ENCODE data around the gene LRRC23.

LRRC23 gene

DNA sequence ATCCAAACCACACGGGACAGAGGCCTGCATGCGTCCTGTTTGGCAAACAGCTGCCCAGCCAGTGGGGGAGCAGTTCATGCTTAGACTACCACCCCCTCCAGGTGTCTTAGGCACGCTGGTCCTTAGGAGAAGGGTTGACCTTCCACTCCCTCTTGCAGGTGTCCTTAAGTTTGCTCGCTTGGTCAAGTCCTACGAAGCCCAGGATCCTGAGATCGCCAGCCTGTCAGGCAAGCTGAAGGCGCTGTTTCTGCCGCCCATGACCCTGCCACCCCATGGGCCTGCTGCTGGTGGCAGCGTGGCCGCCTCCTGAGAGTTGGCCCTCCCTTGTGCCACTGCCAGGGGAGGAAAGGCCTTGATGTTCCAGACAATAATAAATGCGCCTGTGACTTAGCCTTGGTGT lies 41.0 kb downstream of the LRRC23 start:
- Histone ChIP-seq H3K9ac (ENCODE audit: low read length) (no peak overlapping the region), H3K9me3 (ENCODE audit: control insufficient read depth, low read depth, low read length) (no peaks in the 10 kb centered on the region), H3K4me3 (ENCODE audit: low read length) (peak overlapping the region; percentile 53), H3K27ac (ENCODE audit: low read length) (no peak overlapping the region), H3K4me1 (ENCODE audit: control insufficient read depth, low read depth, low read length) (peaks cover 23% of the 10 kb centered on the region), H3K36me3 (ENCODE audit: control insufficient read depth, low read depth, low read length) (peaks cover 10% of the 10 kb centered on the region), H3K27me3 (ENCODE audit: control insufficient read depth, insufficient read depth, low read length) (no peaks in the 10 kb centered on the region)

- H3K9ac ChIP-seq (ENCODE audit: low read length), result peak overlapping the region; percentile 8
- H3K36me3 ChIP-seq (ENCODE audit: control insufficient read depth, low read depth, low read length), result peaks cover 3% of the 10 kb centered on the region
- H3K27ac ChIP-seq (ENCODE audit: low read length), result no peak overlapping the region
Measured at GRCh38 chr12:6946033-6946919, 41.7 kb downstream of the LRRC23 start.

GRCh38 chr12:6946920-6947374 lies 42.3 kb downstream of the LRRC23 start:
- Histone ChIP-seq H3K36me3 (ENCODE audit: control insufficient read depth, low read depth, low read length) (no peaks in the 10 kb centered on the region), H3K9me3 (ENCODE audit: control insufficient read depth, low read depth, low read length) (no peaks in the 10 kb centered on the region), H3K4me1 (ENCODE audit: control insufficient read depth, low read depth, low read length) (peaks cover 23% of the 10 kb centered on the region), H3K4me3 (ENCODE audit: low read length) (peak overlapping the region; percentile 53), H3K27me3 (ENCODE audit: control insufficient read depth, insufficient read depth, low read length) (no peaks in the 10 kb centered on the region), H3K27ac (ENCODE audit: low read length) (no peak overlapping the region), H3K9ac (ENCODE audit: low read length) (peak overlapping the region; percentile 8)

More at GRCh38 chr12:6946033-6946919, 41.7 kb downstream of the LRRC23 start:
- H3K27me3 ChIP-seq (ENCODE audit: control insufficient read depth, insufficient read depth, low read length), result no peaks in the 10 kb centered on the region
- peaks cover 23% of the 10 kb centered on the region for H3K4me1 ChIP-seq (ENCODE audit: control insufficient read depth, low read depth, low read length)
- H3K4me3 ChIP-seq (ENCODE audit: low read length), result peak overlapping the region; percentile 53
- H3K9me3 ChIP-seq (ENCODE audit: control insufficient read depth, low read depth, low read length), result no peaks in the 10 kb centered on the region

GRCh38 chr12:6947615-6948014 lies 43.0 kb downstream of the LRRC23 start:
- Histone ChIP-seq H3K27me3 (ENCODE audit: control insufficient read depth, insufficient read depth, low read length) (no peaks in the 10 kb centered on the region), H3K27ac (ENCODE audit: low read length) (no peak overlapping the region), H3K9ac (ENCODE audit: low read length) (no peak overlapping the region), H3K4me3 (ENCODE audit: low read length) (no peak overlapping the region), H3K9me3 (ENCODE audit: control insufficient read depth, low read depth, low read length) (no peaks in the 10 kb centered on the region), H3K4me1 (ENCODE audit: control insufficient read depth, low read depth, low read length) (peaks cover 23% of the 10 kb centered on the region), H3K36me3 (ENCODE audit: control insufficient read depth, low read depth, low read length) (no peaks in the 10 kb centered on the region)

DNA sequence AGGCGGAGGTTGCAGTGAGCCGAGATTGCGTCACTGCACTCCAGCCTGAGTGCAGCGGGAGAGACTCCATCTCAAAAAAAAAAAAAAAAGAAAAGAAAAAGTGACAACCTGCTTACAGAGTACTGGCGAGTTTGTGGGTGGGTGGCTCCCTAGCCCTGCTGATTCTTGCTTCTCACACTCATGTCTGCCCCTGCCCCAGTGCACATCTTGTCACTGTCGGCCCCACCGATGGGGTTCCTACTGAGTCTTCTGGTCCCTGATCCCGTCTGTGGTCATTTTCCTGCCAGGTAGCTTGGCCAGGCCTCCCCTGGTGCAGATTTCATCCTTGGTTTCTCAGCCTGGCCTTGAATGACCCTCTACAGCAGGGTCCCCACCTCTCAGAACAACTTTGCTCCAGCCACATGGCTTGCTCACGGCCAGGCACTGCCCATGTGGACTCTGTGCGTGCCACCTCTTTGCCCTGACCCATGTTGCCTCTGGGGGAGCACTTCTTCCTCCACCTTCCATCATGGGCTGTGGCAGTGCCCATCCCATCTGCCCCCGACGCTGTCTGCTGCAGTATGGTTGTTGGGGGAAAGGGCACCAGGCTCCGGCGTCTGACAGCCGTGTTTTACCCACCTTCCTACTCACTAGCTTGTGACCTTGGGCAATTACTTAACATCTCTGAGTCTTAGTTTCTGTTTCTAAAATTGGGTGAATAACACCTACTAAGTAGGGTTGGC lies 44.4 kb downstream of the LRRC23 start:
- Histone ChIP-seq H3K9ac (ENCODE audit: low read length) (no peak overlapping the region), H3K4me1 (ENCODE audit: control insufficient read depth, low read depth, low read length) (peaks cover 15% of the 10 kb centered on the region), H3K27ac (ENCODE audit: low read length) (no peak overlapping the region), H3K27me3 (ENCODE audit: control insufficient read depth, insufficient read depth, low read length) (no peaks in the 10 kb centered on the region), H3K36me3 (ENCODE audit: control insufficient read depth, low read depth, low read length) (no peaks in the 10 kb centered on the region), H3K9me3 (ENCODE audit: control insufficient read depth, low read depth, low read length) (no peaks in the 10 kb centered on the region), H3K4me3 (ENCODE audit: low read length) (no peak overlapping the region)

- H3K4me3 ChIP-seq (ENCODE audit: low read length), result no peak overlapping the region
- no peaks in the 10 kb centered on the region for H3K27me3 ChIP-seq (ENCODE audit: control insufficient read depth, insufficient read depth, low read length)
- peaks cover 8% of the 10 kb centered on the region for H3K4me1 ChIP-seq (ENCODE audit: control insufficient read depth, low read depth, low read length)
- no peaks in the 10 kb centered on the region for H3K9me3 ChIP-seq (ENCODE audit: control insufficient read depth, low read depth, low read length)
- no peak overlapping the region for H3K27ac ChIP-seq (ENCODE audit: low read length)
- no peaks in the 10 kb centered on the region for H3K36me3 ChIP-seq (ENCODE audit: control insufficient read depth, low read depth, low read length)
- no peak overlapping the region for H3K9ac ChIP-seq (ENCODE audit: low read length)
Measured at GRCh38 chr12:6950401-6950801, 45.8 kb downstream of the LRRC23 start.

DNA sequence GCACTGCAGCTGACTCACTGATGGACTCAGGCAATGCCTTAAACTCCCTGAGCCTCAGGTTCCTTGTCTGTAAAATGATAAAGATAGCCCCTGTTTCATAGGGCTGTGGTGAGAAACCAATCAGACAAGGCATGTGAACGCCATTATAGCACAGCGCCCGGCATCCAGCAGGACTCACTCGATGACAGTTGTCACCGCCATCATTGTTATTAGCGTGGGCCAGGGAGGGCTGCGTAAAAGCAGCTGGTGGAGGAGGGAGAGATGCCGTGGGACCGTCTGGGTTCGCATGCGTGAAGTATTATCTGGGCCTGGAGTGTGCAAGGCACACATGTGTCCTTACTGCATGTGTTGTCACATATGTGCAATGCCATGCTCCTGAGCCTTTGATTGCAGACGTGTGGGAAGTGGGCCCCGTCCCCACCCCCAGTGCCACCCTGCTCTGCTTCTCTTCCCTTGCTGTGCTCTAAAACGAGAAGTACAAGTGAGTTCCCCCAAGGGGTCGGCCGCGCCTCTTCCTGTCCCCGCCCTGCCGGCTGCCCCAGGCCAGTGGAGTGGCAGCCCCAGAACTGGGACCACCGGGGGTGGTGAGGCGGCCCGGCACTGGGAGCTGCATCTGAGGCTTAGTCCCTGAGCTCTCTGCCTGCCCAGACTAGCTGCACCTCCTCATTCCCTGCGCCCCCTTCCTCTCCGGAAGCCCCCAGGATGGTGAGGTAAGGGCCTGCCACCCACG lies 46.4 kb downstream of the LRRC23 start, which contains the start of gene PTPN6:
Gene PTPN6 (plus strand): TSS at position 546 of the 730 bp plus-strand sequence. CDS start 157 bp downstream, at position 703.
- Histone ChIP-seq H3K9ac (ENCODE audit: low read length) (peak within 1 kb of the TSS; percentile 12), H3K4me3 (ENCODE audit: low read length) (no peak within 1 kb of the TSS), H3K27me3 (ENCODE audit: control insufficient read depth, insufficient read depth, low read length) (no peaks in the 10 kb centered on the region)

DNA sequence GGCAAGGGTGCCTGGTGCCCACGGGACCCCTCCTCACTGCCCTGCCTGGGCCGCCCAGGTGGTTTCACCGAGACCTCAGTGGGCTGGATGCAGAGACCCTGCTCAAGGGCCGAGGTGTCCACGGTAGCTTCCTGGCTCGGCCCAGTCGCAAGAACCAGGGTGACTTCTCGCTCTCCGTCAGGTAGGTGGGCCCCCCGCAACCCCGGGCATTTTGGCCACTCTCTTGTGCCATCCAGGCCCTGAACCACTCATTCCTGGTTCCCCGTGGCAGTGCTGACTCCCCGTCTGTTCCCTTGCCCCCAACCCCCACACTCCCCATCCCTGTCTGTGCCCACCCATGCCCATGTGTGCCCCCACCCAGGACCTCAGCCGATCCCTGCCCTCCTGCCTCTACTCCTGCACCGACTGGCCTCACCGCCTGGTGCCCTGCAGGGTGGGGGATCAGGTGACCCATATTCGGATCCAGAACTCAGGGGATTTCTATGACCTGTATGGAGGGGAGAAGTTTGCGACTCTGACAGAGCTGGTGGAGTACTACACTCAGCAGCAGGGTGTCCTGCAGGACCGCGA lies 47.0 kb downstream of the LRRC23 start:
- Histone ChIP-seq H3K27me3 (ENCODE audit: control insufficient read depth, insufficient read depth, low read length) (no peaks in the 10 kb centered on the region), H3K4me3 (ENCODE audit: low read length) (no peak overlapping the region), H3K9me3 (ENCODE audit: control insufficient read depth, low read depth, low read length) (no peaks in the 10 kb centered on the region), H3K4me1 (ENCODE audit: control insufficient read depth, low read depth, low read length) (no peaks in the 10 kb centered on the region), H3K27ac (ENCODE audit: low read length) (no peak overlapping the region), H3K36me3 (ENCODE audit: control insufficient read depth, low read depth, low read length) (no peaks in the 10 kb centered on the region), H3K9ac (ENCODE audit: low read length) (peak overlapping the region; percentile 12)

More for the DNA sequence above, 46.4 kb downstream of the LRRC23 start, which contains the start of gene PTPN6:
- Histone ChIP-seq H3K36me3 (ENCODE audit: control insufficient read depth, low read depth, low read length) (no peaks in the 10 kb centered on the region), H3K27ac (ENCODE audit: low read length) (no peak within 1 kb of the TSS), H3K4me1 (ENCODE audit: control insufficient read depth, low read depth, low read length) (peaks cover 2% of the 10 kb centered on the region), H3K9me3 (ENCODE audit: control insufficient read depth, low read depth, low read length) (no peaks in the 10 kb centered on the region)

- Histone ChIP-seq H3K9ac (ENCODE audit: low read length) (peak overlapping the region; percentile 12), H3K9me3 (ENCODE audit: control insufficient read depth, low read depth, low read length) (no peaks in the 10 kb centered on the region), H3K27me3 (ENCODE audit: control insufficient read depth, insufficient read depth, low read length) (no peaks in the 10 kb centered on the region), H3K4me3 (ENCODE audit: low read length) (no peak overlapping the region), H3K4me1 (ENCODE audit: control insufficient read depth, low read depth, low read length) (no peaks in the 10 kb centered on the region), H3K36me3 (ENCODE audit: control insufficient read depth, low read depth, low read length) (no peaks in the 10 kb centered on the region), H3K27ac (ENCODE audit: low read length) (no peak overlapping the region)
Measured at GRCh38 chr12:6952121-6952862, 47.7 kb downstream of the LRRC23 start.

DNA sequence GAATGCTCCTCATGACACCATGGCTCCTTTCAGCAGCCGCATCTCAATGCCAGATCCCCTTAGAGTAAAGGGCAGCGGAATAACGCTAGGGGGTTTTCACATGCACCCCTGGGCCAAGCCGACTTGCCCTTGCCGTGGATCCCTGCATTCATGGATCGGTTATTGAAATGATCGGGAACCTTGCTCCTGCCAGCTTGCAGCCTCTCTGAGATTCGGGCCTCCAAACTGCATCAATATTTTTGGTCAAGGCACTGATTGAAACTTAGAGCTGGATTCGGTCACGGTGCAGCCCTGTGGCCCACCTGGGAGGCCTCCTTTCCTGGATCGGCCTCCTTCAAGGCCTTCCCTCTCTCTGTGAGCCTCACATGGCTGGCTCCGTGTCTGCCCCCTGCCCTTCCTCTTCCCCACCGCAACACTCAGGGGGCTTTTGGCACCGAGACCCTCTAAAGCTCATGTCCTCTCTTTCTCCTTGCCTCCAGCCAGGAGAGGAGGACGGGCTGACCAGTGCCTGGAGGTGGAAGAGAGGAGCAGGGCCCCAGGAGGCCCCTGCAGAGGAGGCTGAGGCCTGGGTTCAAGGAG lies 48.3 kb downstream of the LRRC23 start:
- no peaks in the 10 kb centered on the region for H3K36me3 ChIP-seq (ENCODE audit: control insufficient read depth, low read depth, low read length)
- no peak overlapping the region for H3K9ac ChIP-seq (ENCODE audit: low read length)
- H3K9me3 ChIP-seq (ENCODE audit: control insufficient read depth, low read depth, low read length), result no peaks in the 10 kb centered on the region
- H3K27ac ChIP-seq (ENCODE audit: low read length), result no peak overlapping the region
- H3K4me3 ChIP-seq (ENCODE audit: low read length), result no peak overlapping the region
- no peaks in the 10 kb centered on the region for H3K4me1 ChIP-seq (ENCODE audit: control insufficient read depth, low read depth, low read length)
- H3K27me3 ChIP-seq (ENCODE audit: control insufficient read depth, insufficient read depth, low read length), result no peaks in the 10 kb centered on the region
